Suprapubic skin (tissue), 4 donors: ENCODE measurements around the gene GRK2.

Experiments
- CTCF ChIP-seq, 2 donors: fragments of 200-600 bp in 1 of 2; fragments of 450-650 bp in 1 of 2; sonication (generic) in 1 of 2; IDR thresholded peaks; one replicate each; pipeline ENCODE4 v1.5.1; 2016 to 2019; ENCODE audit warnings: antibody characterized with exemption in 2 of 2, mild to moderate bottlenecking in 1 of 2, moderate library complexity in 1 of 2
- POLR2A ChIP-seq, 2 donors: fragments of 450-650 bp; IDR thresholded peaks; one replicate each; pipeline ENCODE4 v1.6.1; 2017; ENCODE audit warnings: antibody characterized with exemption in 2 of 2, mild to moderate bottlenecking in 2 of 2, moderate library complexity in 2 of 2
- POLR2AphosphoS5 ChIP-seq, 3 donors: sonication (generic); formaldehyde crosslinking; IDR thresholded peaks; one replicate each; pipeline ENCODE4 v1.6.1; 2017; ENCODE audit warnings: antibody characterized with exemption in 3 of 3

GRCh38 chr11:67306769-67307544 is 40.7 kb downstream of the GRK2 start:
- no peak for TF ChIP-seq POLR2AphosphoS5 (IDR thresholded peaks at IDR 0.05)
- TF ChIP-seq CTCF (IDR thresholded peaks at IDR 0.05) = no peak
- TF ChIP-seq POLR2A (IDR thresholded peaks at IDR 0.05) = no peak
